ENCODE measurements around the gene LRRC8D. TPM values are rescaled to one million over a fixed set of nuclear protein-coding genes. Genes with fewer than 3 reads are reported as not detected.

The LRRC8D gene
- total and polyA plus RNA-seq, 9 of the 15 experiments (the other 6 are each of a cell fraction or from before 2014, with no cell fraction given), result 3.4 to 53.9 (median 15.9) TPM

- TF ChIP-seq ZBTB5 (IDR thresholded peaks at IDR 0.05), result no peak
- TF ChIP-seq AFF4 (CRISPR knock-in tag; IDR thresholded peaks at IDR 0.05), result 0 out of 2 replicates have a peak, but pooled peaks have one; percentile 12
- TF ChIP-seq KDM5B (IDR thresholded peaks at IDR 0.05; ENCODE audit: insufficient replicate concordance, low read depth, low read length), result no peak
- no peak for TF ChIP-seq ZBTB9 (CRISPR knock-in tag; IDR thresholded peaks at IDR 0.05)
- no peak for TF ChIP-seq SAFB2 (IDR thresholded peaks at IDR 0.05; ENCODE audit: borderline replicate concordance, low read depth, low read length, severe bottlenecking)
- TF ChIP-seq AFF1 (IDR thresholded peaks at IDR 0.05; ENCODE audit: low read depth in 1 of 2, partially characterized antibody in 2 of 2), result peak in 1 of 2 experiments; percentile 24
- TF ChIP-seq NRF1 (conservative IDR thresholded peaks at IDR 0.05 in 1 of 2, IDR thresholded peaks at IDR 0.05 in 1 of 2), result 0 out of 4 replicates have a peak, but pooled peaks of 1 of the 2 experiments have one; percentile 12
- TF ChIP-seq TGIF2 (CRISPR knock-in tag; IDR thresholded peaks at IDR 0.05), result no peak
- no peak for TF ChIP-seq SIX5 (IDR thresholded peaks at IDR 0.05; ENCODE audit: borderline replicate concordance in 1 of 2, insufficient read depth in 1 of 2, low read depth in 1 of 2, low read length in 2 of 2)
- TF ChIP-seq TCF3 (CRISPR knock-in tag; IDR thresholded peaks at IDR 0.05), result peak; percentile 77
- peak; percentile 69 for TF ChIP-seq NFE2 (IDR thresholded peaks at IDR 0.05; ENCODE audit: low read depth)
- no peak for TF ChIP-seq SP1 (CRISPR knock-in tag; IDR thresholded peaks at IDR 0.05)
- 0 out of 2 replicates have a peak, but pooled peaks have one; percentile 17 for TF ChIP-seq SMARCE1 (IDR thresholded peaks at IDR 0.05)
- TF ChIP-seq RFX5 (IDR thresholded peaks at IDR 0.05; ENCODE audit: low read depth, low read length), result no peak
Observed at GRCh38 chr1:89888480-89889322, 67.9 kb downstream of the LRRC8D start (continued).
